GM10248 (cell line): ENCODE data around the gene UPP2.

ENCODE experiments used
- CTCF ChIA-PET: fragments of 300-600 bp; sonication (Branson Sonifier 250); formaldehyde crosslinking; extraction: SDS; loops from one replicate; lab custom pipeline; 2021; ENCODE audit warnings: antibody characterized with exemption; lab: Yijun Ruan, JAX
- POLR2A ChIA-PET: fragments of 350-650 bp; sonication (Branson Sonifier 250); formaldehyde crosslinking; extraction: SDS; loops from one replicate; lab custom pipeline; 2020; ENCODE audit warnings: antibody characterized with exemption; lab: Yijun Ruan, JAX
- DNase-seq: peaks from one replicate; pipeline ENCODE4 v3.0.0; 2012; ENCODE audit errors: extremely low spot score
- TF ChIP-seq, protein P1 (sequence below): IDR thresholded peaks from 2 replicates; pipeline ENCODE4 v1.5.1; 2012; ENCODE audit warnings: mild to moderate bottlenecking, low read depth; ENCODE audit errors: extremely low read depth, missing control alignments, control extremely low read depth

UPP2 gene

GRCh38 chr2:158130832-158131473, 29.3 kb downstream of the UPP2 start:
- POLR2A ChIA-PET = no interaction called here
- CTCF ChIA-PET = interaction anchor here (1.4 to 1.5 kb wide), 2 partner anchors 23 to 61 kb away, joined by 3 to 4 read pairs; no protein-coding TSS in a partner anchor
- no peak for DNase-seq

DNA sequence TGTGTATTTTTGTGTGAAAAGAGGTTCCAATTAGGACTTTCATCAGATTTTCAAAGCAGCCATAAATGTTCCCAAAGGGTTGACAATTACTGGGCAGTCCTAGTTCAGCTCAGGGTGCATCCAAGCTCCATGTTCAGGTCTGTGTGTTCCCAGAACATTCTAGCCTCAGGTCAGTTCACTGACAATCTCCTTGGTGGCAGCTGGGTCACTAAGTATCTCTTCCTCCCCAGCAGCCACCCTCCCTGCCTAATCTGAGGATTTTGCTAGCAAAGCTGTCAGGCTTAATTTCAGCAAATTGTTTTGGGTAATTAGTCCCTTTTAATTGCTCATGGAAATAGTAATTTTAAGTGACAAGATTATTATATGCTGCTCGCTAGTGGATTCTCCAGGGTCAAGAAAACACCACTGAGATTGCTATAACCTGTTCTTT, 29.8 kb downstream of the UPP2 start:
- CTCF ChIA-PET = interaction anchor here (1.4 to 1.5 kb wide), 2 partner anchors 24 to 60 kb away, joined by 3 to 4 read pairs; no protein-coding TSS in a partner anchor
- TF ChIP-seq, protein P1, sequence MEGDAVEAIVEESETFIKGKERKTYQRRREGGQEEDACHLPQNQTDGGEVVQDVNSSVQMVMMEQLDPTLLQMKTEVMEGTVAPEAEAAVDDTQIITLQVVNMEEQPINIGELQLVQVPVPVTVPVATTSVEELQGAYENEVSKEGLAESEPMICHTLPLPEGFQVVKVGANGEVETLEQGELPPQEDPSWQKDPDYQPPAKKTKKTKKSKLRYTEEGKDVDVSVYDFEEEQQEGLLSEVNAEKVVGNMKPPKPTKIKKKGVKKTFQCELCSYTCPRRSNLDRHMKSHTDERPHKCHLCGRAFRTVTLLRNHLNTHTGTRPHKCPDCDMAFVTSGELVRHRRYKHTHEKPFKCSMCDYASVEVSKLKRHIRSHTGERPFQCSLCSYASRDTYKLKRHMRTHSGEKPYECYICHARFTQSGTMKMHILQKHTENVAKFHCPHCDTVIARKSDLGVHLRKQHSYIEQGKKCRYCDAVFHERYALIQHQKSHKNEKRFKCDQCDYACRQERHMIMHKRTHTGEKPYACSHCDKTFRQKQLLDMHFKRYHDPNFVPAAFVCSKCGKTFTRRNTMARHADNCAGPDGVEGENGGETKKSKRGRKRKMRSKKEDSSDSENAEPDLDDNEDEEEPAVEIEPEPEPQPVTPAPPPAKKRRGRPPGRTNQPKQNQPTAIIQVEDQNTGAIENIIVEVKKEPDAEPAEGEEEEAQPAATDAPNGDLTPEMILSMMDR = no peak

More at GRCh38 chr2:158130832-158131473, 29.3 kb downstream of the UPP2 start:
- TF ChIP-seq, protein P1 = no peak

DNA sequence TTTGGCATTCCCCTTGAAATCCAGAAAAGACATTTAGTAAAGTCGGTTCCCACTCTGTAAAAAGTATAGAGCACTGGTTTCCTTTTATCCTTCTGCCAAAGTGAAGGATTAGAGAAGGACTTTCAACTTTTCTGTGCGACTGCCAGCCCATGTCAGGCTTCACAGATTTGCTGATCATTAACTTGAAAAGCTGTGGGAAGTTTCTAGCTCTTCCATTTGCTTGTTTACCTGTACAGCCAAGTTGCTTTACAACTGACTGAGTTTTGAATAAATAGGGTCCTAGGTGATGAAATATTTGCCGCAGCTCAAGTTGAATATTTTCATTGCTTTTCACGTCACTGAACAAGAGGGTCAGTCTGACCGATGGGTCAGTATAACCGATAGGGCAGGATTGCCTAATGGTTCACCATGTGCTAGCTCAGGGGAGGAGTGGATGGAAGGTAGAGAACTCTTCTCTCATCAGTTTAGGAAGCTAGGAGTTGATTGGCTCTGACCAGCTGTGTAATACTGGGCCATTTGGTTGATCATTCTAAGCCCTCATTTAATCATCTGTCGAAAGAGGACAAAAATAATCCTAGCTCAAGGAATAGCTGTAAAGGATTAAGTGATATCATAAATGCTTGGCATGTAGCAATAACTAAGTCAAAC, 30.4 kb downstream of the UPP2 start:
- no peak for DNase-seq
- POLR2A ChIA-PET = no interaction called here
- TF ChIP-seq, protein P1 = no peak
- CTCF ChIA-PET = interaction anchor here (1.4 to 1.5 kb wide), 2 partner anchors 24 to 59 kb away, joined by 3 to 4 read pairs; no protein-coding TSS in a partner anchor

More for the DNA sequence above, 29.8 kb downstream of the UPP2 start:
- POLR2A ChIA-PET = no interaction called here
- DNase-seq = no peak

- POLR2A ChIA-PET = no interaction called here
Observed at GRCh38 chr2:158134055-158134454, 32.4 kb downstream of the UPP2 start.

GRCh38 chr2:158134655-158135054, 33.0 kb downstream of the UPP2 start:
- TF ChIP-seq, protein P1 = no peak
- POLR2A ChIA-PET = no interaction called here
- no peak for DNase-seq
- CTCF ChIA-PET = interaction anchor here (1.4 kb wide), 1 partner anchor 16 kb away, joined by 3 read pairs; no protein-coding TSS in a partner anchor

More at GRCh38 chr2:158134055-158134454, 32.4 kb downstream of the UPP2 start:
- DNase-seq = no peak
- CTCF ChIA-PET = interaction anchor here (1.4 kb wide), 1 partner anchor 15 kb away, joined by 3 read pairs; no protein-coding TSS in a partner anchor
- TF ChIP-seq, protein P1 = no peak

- DNase-seq = no peak
- CTCF ChIA-PET = interaction anchor here (1.4 kb wide), 1 partner anchor 16 kb away, joined by 3 read pairs; no protein-coding TSS in a partner anchor
- TF ChIP-seq, protein P1 = no peak
- POLR2A ChIA-PET = no interaction called here
Observed at GRCh38 chr2:158135096-158135495, 33.4 kb downstream of the UPP2 start.
